GM21825 (cell line): ENCODE measurements around the gene PSMB2.

Experiments
- ATAC-seq: cut with Tn5 transposase; IDR thresholded peaks from one replicate; pipeline ENCODE4 v1.9.1; 2021; ENCODE audit warnings: mild to moderate bottlenecking, moderate library complexity; ENCODE audit not compliant: unreplicated experiment

PSMB2 gene

GRCh38 chr1:35644204-35644603 is 2.9 kb upstream of the PSMB2 start:
- ATAC-seq = no peak

- no peak for ATAC-seq
Observed at GRCh38 chr1:35642471-35642955, 1.2 kb upstream of the PSMB2 start.

- no peak for ATAC-seq
Observed at GRCh38 chr1:35640380-35641232, 720 bp downstream of the PSMB2 start.

GRCh38 chr1:35637401-35637809 is 3.9 kb downstream of the PSMB2 start:
- ATAC-seq = no peak

GRCh38 chr1:35633547-35633946 is 7.8 kb downstream of the PSMB2 start:
- ATAC-seq = no peak

GRCh38 chr1:35631396-35631795 is 9.9 kb downstream of the PSMB2 start:
- ATAC-seq = no peak

- ATAC-seq = no peak
Observed at GRCh38 chr1:35629051-35629450, 12.3 kb downstream of the PSMB2 start.

- no peak for ATAC-seq
Observed at GRCh38 chr1:35623832-35624231, 17.5 kb downstream of the PSMB2 start.

GRCh38 chr1:35622510-35623178 is 18.7 kb downstream of the PSMB2 start:
- no peak for ATAC-seq

- no peak for ATAC-seq
Observed at GRCh38 chr1:35619237-35620121, 21.8 kb downstream of the PSMB2 start.

- ATAC-seq = no peak
Observed at GRCh38 chr1:35615440-35615839, 25.9 kb downstream of the PSMB2 start.

GRCh38 chr1:35611655-35612054 is 29.7 kb downstream of the PSMB2 start:
- no peak for ATAC-seq

GRCh38 chr1:35605867-35606182 is 35.5 kb downstream of the PSMB2 start:
- ATAC-seq = no peak

- ATAC-seq = no peak
Observed at GRCh38 chr1:35605071-35605866, 36.1 kb downstream of the PSMB2 start.

- ATAC-seq = no peak
Observed at GRCh38 chr1:35603941-35604340, 37.4 kb downstream of the PSMB2 start.

GRCh38 chr1:35603468-35603867 is 37.9 kb downstream of the PSMB2 start:
- ATAC-seq = no peak

- no peak for ATAC-seq
Observed at GRCh38 chr1:35600593-35600992, 40.7 kb downstream of the PSMB2 start.

GRCh38 chr1:35599411-35599810 is 41.9 kb downstream of the PSMB2 start:
- ATAC-seq = no peak

GRCh38 chr1:35598895-35599294 is 42.4 kb downstream of the PSMB2 start:
- ATAC-seq = no peak

- no peak for ATAC-seq
Observed at GRCh38 chr1:35597870-35598269, 43.5 kb downstream of the PSMB2 start.

- ATAC-seq = no peak
Observed at GRCh38 chr1:35595684-35596083, 45.6 kb downstream of the PSMB2 start.
